ENCODE results near the gene RANBP1.

DNA sequence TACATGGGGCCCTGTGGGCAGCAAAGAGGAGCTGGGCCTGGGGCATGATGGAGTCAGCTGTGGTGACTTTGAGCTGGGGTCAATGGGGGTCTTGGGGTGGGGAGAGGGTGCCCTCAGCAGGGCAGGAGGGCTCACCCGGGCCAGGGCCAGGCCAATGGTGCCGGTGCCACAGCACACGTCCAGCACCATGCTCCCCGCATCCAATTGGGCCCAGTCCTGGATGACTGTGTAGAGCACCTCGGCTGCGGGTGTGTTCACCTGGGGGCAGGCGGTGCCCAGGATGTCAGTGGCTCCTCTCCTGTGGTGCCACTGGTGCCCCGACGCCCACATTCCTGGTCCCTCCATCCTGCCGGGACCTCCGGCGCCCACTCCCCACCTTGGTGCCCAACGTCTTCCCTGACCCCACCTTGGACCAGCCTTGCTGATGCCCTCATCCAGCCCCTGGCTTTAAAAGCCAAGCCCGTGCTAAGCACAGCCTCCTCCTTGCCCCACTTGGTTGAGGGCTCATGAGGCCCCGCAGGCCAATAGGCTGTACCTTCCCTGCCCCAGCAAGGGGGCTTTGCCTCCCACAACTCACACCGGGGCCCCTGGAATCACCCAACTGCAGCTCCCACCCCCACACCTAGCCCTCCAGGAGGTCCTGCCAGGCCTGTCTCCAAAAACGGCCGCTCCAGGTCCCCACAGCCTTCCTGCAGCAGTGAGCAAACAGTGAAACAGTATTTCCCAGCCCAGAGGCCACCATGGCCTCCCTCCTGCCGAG, 2.2 kb upstream of the RANBP1 start:
- TF ChIP-seq CTCF (IDR thresholded peaks at IDR 0.05) (no peak), EZH2 (IDR thresholded peaks at IDR 0.05; ENCODE audit: borderline replicate concordance, insufficient read depth, low read depth, low read length, poor library complexity, severe bottlenecking) (no peak)
